ENCODE measurements around the gene TSTD1. TPM values are rescaled to one million over a fixed set of nuclear protein-coding genes. Genes with fewer than 3 reads are reported as not detected.

TSTD1 gene
- total and polyA plus RNA-seq, 7 experiments from 2014 or later = 49.8 to 494 (median 75.8) TPM

- POLR2A ChIA-PET = interaction anchor here (1.2 kb wide), 1 partner anchor 26 kb away, joined by 6 read pairs; no protein-coding TSS in a partner anchor
- peaks cover 0 to 7% of the 10 kb centered on the region in 2 donors for H3K4me1 ChIP-seq (ENCODE audit: control insufficient read depth in 2 of 2, insufficient read depth in 2 of 2, low read length in 2 of 2)
- Mint-ChIP-seq H3K9me3 (peaks cover 0 to 1% (median 0%) of the 10 kb centered on the region in 11 donors), H3K27ac (no peak overlapping the region), H3K4me1 (peaks cover 6 to 19% (median 13%) of the 10 kb centered on the region in 7 donors), H3K27me3 (no peaks in the 10 kb centered on the region), H3K36me3 (no peaks in the 10 kb centered on the region), H3K4me3 (no peak overlapping the region)
- no peaks in the 10 kb centered on the region for H3K9me3 ChIP-seq (ENCODE audit: control insufficient read depth in 2 of 3, low read length in 3 of 3)
- H3K27me3 ChIP-seq (ENCODE audit: control insufficient read depth in 2 of 2, insufficient read depth in 2 of 2, low read length in 2 of 2) = no peaks in the 10 kb centered on the region
- ATAC-seq = no peak
- intact Hi-C loops (cut with micrococcal nuclease) = no loop called here
- no peak for DNase-seq
- CTCF ChIA-PET = interaction anchor here (0.8 to 1.3 kb wide), 2 partner anchors 11 to 20 kb away, joined by 3 read pairs; no protein-coding TSS in a partner anchor
- no peak overlapping the region for H3K4me3 ChIP-seq (ENCODE audit: low read length)
- no peak overlapping the region for H3K27ac ChIP-seq (ENCODE audit: low read depth, low read length)
- H3K36me3 ChIP-seq (ENCODE audit: control insufficient read depth in 2 of 3, insufficient read depth in 3 of 3, low read length in 3 of 3) = no peaks in the 10 kb centered on the region
Observed at GRCh38 chr1:161076410-161076809, 37.6 kb upstream of the TSTD1 start.

DNA sequence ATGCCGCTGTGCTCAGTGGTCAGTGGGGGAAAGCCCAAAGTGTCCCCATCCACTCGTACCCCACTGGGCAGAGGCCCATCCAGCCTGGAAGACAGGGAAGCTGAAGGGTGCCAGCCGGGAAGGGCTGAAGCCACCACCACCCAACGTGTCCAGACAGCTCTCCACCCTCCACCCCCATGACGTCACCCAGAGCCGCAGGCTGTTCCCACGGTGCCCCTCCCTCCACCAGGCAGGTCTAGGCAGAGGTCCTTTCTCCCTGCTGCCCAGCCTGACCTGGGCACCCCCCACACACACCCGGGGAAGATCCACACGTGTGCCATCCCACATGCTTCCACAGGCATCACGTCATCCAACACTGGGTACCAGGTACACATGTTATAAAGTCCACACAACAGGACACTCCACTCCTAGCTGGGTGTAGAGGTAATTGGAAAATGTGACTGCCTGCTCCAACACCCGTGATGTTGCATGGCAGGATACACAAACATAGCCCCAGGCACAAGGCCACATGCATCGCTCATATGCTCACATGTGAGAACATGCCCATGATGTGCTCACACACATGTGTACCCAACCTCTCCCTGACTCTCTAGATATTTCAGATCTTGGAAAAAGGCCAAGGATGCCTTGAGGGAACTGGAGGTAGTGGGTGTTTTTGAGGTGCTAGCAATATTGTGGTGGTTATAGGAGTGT, 36.1 kb upstream of the TSTD1 start:
- H3K27me3 Mint-ChIP-seq = no peaks in the 10 kb centered on the region
- no peaks in the 10 kb centered on the region for H3K27me3 ChIP-seq (ENCODE audit: control insufficient read depth in 2 of 2, insufficient read depth in 2 of 2, low read length in 2 of 2)
- H3K9me3 ChIP-seq (ENCODE audit: control insufficient read depth in 2 of 3, low read length in 3 of 3) = no peaks in the 10 kb centered on the region
- H3K27ac Mint-ChIP-seq = peak overlapping the region in 2 of 9 donors; percentile 14 to 38
- no peaks in the 10 kb centered on the region for H3K36me3 Mint-ChIP-seq
- H3K9me3 Mint-ChIP-seq = peaks cover 0 to 1% (median 0%) of the 10 kb centered on the region in 11 donors
- no peaks in the 10 kb centered on the region for H3K36me3 ChIP-seq (ENCODE audit: control insufficient read depth in 2 of 3, insufficient read depth in 3 of 3, low read length in 3 of 3)
- no peak for ATAC-seq
- peaks cover 11 to 32% (median 29%) of the 10 kb centered on the region in 7 donors for H3K4me1 Mint-ChIP-seq
- no peak overlapping the region for H3K4me3 Mint-ChIP-seq
- H3K4me1 ChIP-seq (ENCODE audit: control insufficient read depth in 2 of 2, insufficient read depth in 2 of 2, low read length in 2 of 2) = peaks cover 9 to 23% of the 10 kb centered on the region in 2 donors
- ChIA-PET POLR2A (interaction anchor here (0.8 to 10.9 kb wide), 2 partner anchors 23 to 30 kb away, joined by 3 to 377 read pairs; partner anchors contain the start of genes KLHDC9, TSTD1 and USF1), CTCF (interaction anchor here (0.9 kb wide), 1 partner anchor 42 kb away, joined by 3 read pairs; no protein-coding TSS in a partner anchor)
- no peak overlapping the region for H3K27ac ChIP-seq (ENCODE audit: low read depth, low read length)
- intact Hi-C loops (cut with micrococcal nuclease) = no loop called here
- no peak overlapping the region for H3K4me3 ChIP-seq (ENCODE audit: low read length)
- no peak for DNase-seq

GRCh38 chr1:161073474-161074121, 34.8 kb upstream of the TSTD1 start:
- no peaks in the 10 kb centered on the region for H3K27me3 Mint-ChIP-seq
- no peaks in the 10 kb centered on the region for H3K27me3 ChIP-seq (ENCODE audit: control insufficient read depth in 2 of 2, insufficient read depth in 2 of 2, low read length in 2 of 2)
- H3K4me3 ChIP-seq (ENCODE audit: low read length) = no peak overlapping the region
- H3K4me1 ChIP-seq (ENCODE audit: control insufficient read depth in 2 of 2, insufficient read depth in 2 of 2, low read length in 2 of 2) = peaks cover 10 to 23% of the 10 kb centered on the region in 2 donors
- POLR2A ChIA-PET = interaction anchor here (10.9 kb wide), 1 partner anchor 29 kb away, joined by 377 read pairs; the partner anchor contains the start of genes TSTD1 and USF1
- no peak overlapping the region for H3K27ac ChIP-seq (ENCODE audit: low read depth, low read length)
- DNase-seq (no peak), ATAC-seq (no peak)
- intact Hi-C loops (cut with micrococcal nuclease) = no loop called here
- H3K4me3 Mint-ChIP-seq = no peak overlapping the region
- H3K9me3 ChIP-seq (ENCODE audit: control insufficient read depth in 2 of 3, low read length in 3 of 3) = no peaks in the 10 kb centered on the region
- H3K36me3 ChIP-seq (ENCODE audit: control insufficient read depth in 2 of 3, insufficient read depth in 3 of 3, low read length in 3 of 3) = peaks cover 0 to 8% (median 0%) of the 10 kb centered on the region in 3 experiments
- H3K9me3 Mint-ChIP-seq = peaks cover 0 to 1% (median 0%) of the 10 kb centered on the region in 11 donors
- peak overlapping the region in 4 of 9 donors; percentile 25 to 94 (median 46) for H3K27ac Mint-ChIP-seq
- CTCF ChIA-PET = interaction anchor here (0.6 to 6.7 kb wide), 5 partner anchors 8 to 275 kb away, joined by 3 to 120 read pairs (median 4); partner anchors contain the start of gene KLHDC9
- H3K4me1 Mint-ChIP-seq = peaks cover 11 to 34% (median 30%) of the 10 kb centered on the region in 7 donors
- peaks cover 0 to 10% (median 0%) of the 10 kb centered on the region in 5 donors for H3K36me3 Mint-ChIP-seq

- peak overlapping the region in 5 of 9 donors; percentile 25 to 95 (median 65) for H3K27ac Mint-ChIP-seq
- Histone ChIP-seq H3K27me3 (ENCODE audit: control insufficient read depth in 2 of 2, insufficient read depth in 2 of 2, low read length in 2 of 2) (no peaks in the 10 kb centered on the region), H3K27ac (ENCODE audit: low read depth, low read length) (no peak overlapping the region), H3K4me3 (ENCODE audit: low read length) (no peak overlapping the region), H3K4me1 (ENCODE audit: control insufficient read depth in 2 of 2, insufficient read depth in 2 of 2, low read length in 2 of 2) (peaks cover 10 to 25% of the 10 kb centered on the region in 2 donors), H3K36me3 (ENCODE audit: control insufficient read depth in 2 of 3, insufficient read depth in 3 of 3, low read length in 3 of 3) (peaks cover 0 to 8% (median 0%) of the 10 kb centered on the region in 3 experiments), H3K9me3 (ENCODE audit: control insufficient read depth in 2 of 3, low read length in 3 of 3) (no peaks in the 10 kb centered on the region)
- peaks cover 0 to 1% (median 0%) of the 10 kb centered on the region in 11 donors for H3K9me3 Mint-ChIP-seq
- H3K36me3 Mint-ChIP-seq = peaks cover 0 to 17% (median 2%) of the 10 kb centered on the region in 5 donors
- H3K27me3 Mint-ChIP-seq = no peaks in the 10 kb centered on the region
- ChIA-PET CTCF (interaction anchor here (0.6 to 6.7 kb wide), 7 partner anchors 7 to 32 kb away, joined by 3 to 120 read pairs (median 4); partner anchors contain the start of genes KLHDC9, NECTIN4, TSTD1 and USF1), POLR2A (interaction anchor here (1.1 to 10.9 kb wide), 2 partner anchors 24 to 28 kb away, joined by 3 to 377 read pairs; partner anchors contain the start of genes TSTD1 and USF1)
- intact Hi-C loops (cut with micrococcal nuclease) = no loop called here
- DNase-seq (no peak), ATAC-seq (no peak)
- H3K4me3 Mint-ChIP-seq = no peak overlapping the region
- peaks cover 12 to 39% (median 34%) of the 10 kb centered on the region in 7 donors for H3K4me1 Mint-ChIP-seq
Observed at GRCh38 chr1:161072751-161073449, 34.1 kb upstream of the TSTD1 start.

DNA sequence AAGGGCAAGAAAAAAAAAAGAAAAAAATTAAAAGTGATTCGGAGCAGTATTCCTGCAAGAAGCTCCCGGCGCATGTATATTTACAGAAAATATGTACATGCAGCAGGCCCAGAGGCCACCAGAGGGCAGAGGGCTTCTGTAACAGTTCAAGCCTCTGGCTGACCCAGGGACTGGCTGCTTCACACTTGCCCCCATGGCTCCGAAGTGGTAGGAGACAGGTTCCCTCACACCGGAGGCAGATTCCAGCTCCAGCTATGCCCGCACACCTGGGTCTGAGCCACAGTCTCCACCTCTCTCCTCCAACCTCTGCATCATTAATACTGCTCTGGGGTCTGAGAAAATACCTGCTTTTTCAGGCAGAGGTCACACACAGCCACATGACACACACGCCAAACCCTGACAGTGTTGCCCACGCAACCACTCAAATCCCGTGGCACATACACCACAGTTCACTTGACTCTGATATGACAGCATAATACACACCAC, 33.2 kb upstream of the TSTD1 start:
- POLR2A ChIA-PET = interaction anchor here (0.5 to 10.9 kb wide), 6 partner anchors 16 to 237 kb away, joined by 3 to 377 read pairs (median 20); partner anchors contain the start of genes DEDD, KLHDC9, TSTD1 and USF1
- intact Hi-C loops (cut with micrococcal nuclease) = loop anchor here in 1 of 2 donors (1.0 kb wide), 1 partner anchor 67 kb away; no protein-coding TSS in a partner anchor

More for the DNA sequence above, 33.2 kb upstream of the TSTD1 start:
- ATAC-seq (no peak), DNase-seq (peak; percentile 18 to 50 (median 43))
- H3K4me3 ChIP-seq (ENCODE audit: low read length) = no peak overlapping the region
- H3K27ac ChIP-seq (ENCODE audit: low read depth, low read length) = no peak overlapping the region
- peaks cover 19 to 31% of the 10 kb centered on the region in 2 donors for H3K4me1 ChIP-seq (ENCODE audit: control insufficient read depth in 2 of 2, insufficient read depth in 2 of 2, low read length in 2 of 2)
- no peaks in the 10 kb centered on the region for H3K9me3 ChIP-seq (ENCODE audit: control insufficient read depth in 2 of 3, low read length in 3 of 3)
- H3K4me3 Mint-ChIP-seq = peak overlapping the region in 4 of 10 donors; percentile 11 to 46 (median 19)
- peaks cover 3 to 25% (median 6%) of the 10 kb centered on the region in 5 donors for H3K36me3 Mint-ChIP-seq
- CTCF ChIA-PET = interaction anchor here (0.7 to 6.7 kb wide), 4 partner anchors 26 to 105 kb away, joined by 3 to 120 read pairs (median 39); partner anchors contain the start of genes KLHDC9, TSTD1 and USF1
- H3K9me3 Mint-ChIP-seq = peaks cover 0 to 1% (median 0%) of the 10 kb centered on the region in 11 donors
- peaks cover 0 to 8% (median 0%) of the 10 kb centered on the region in 3 experiments for H3K36me3 ChIP-seq (ENCODE audit: control insufficient read depth in 2 of 3, insufficient read depth in 3 of 3, low read length in 3 of 3)
- H3K27ac Mint-ChIP-seq = peak overlapping the region; percentile 27 to 99 (median 91)
- H3K27me3 ChIP-seq (ENCODE audit: control insufficient read depth in 2 of 2, insufficient read depth in 2 of 2, low read length in 2 of 2) = no peaks in the 10 kb centered on the region
- peaks cover 21 to 47% (median 42%) of the 10 kb centered on the region in 7 donors for H3K4me1 Mint-ChIP-seq
- no peaks in the 10 kb centered on the region for H3K27me3 Mint-ChIP-seq

Measured in naive thymus-derived CD4-positive, alpha-beta T cell (primary cell).